IPS DF 6.9 (cell line): Measurements from ENCODE around the gene RABGAP1.

Source experiments
- DNase-seq: peaks from one replicate; pipeline ENCODE4 v3.0.0-alpha.2; 2013; ENCODE audit warnings: low read depth, low spot score
- H3K27ac ChIP-seq: one replicate; pipeline ENCODE4 v1.5.1; 2013; ENCODE audit warnings: low read length, control low read depth
- H3K27me3 ChIP-seq: 2 replicates; pipeline ENCODE4 v1.6.1; 2013; ENCODE audit warnings: mild to moderate bottlenecking, low read length; ENCODE audit not compliant: control insufficient read depth, insufficient read depth
- H3K36me3 ChIP-seq: 2 replicates; pipeline ENCODE4 v1.6.1; 2013; ENCODE audit warnings: low read length; ENCODE audit not compliant: control insufficient read depth, insufficient read depth
- H3K4me1 ChIP-seq: 2 replicates; pipeline ENCODE4 v1.6.1; 2013; ENCODE audit warnings: low read length; ENCODE audit not compliant: control insufficient read depth, insufficient read depth
- H3K4me3 ChIP-seq: 2 replicates; pipeline ENCODE4 v1.5.1; 2013; ENCODE audit warnings: mild to moderate bottlenecking, low read length
- H3K9me3 ChIP-seq: 2 replicates; pipeline ENCODE4 v1.6.1; 2013; ENCODE audit warnings: low read length, inconsistent platforms; ENCODE audit not compliant: control insufficient read depth, insufficient read depth
- WGBS: extraction: QIAGEN DNeasy Blood & Tissue Kit; methylation state at CpG from one replicate; pipeline ENCODE4 v1.1.7; 2013; ENCODE audit warnings: mixed read lengths, missing lambda C conversion rate; ENCODE audit not compliant: insufficient read length, insufficient coverage; 5-methylcytosine and 5-hydroxymethylcytosine counted together

RABGAP1 gene

DNA sequence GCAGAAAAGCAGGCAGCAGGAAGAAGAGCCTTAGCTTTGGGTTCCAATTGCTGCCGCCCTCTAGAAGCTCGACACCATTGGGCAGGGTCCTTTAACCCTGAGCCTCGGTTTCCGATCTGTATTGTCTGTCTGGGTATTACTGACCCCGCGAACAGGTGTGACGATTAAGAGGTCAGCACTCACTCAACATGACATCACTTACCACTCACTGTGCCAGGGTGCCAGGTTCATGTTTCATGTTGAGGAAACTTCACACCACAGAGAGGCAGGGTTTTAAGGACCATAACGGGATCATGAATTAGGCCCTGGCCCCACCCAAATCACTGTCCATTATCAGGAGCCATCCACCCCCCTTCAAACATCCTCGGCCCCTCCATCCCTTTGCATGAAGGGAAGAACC, 168.2 kb downstream of the RABGAP1 start:
- Histone ChIP-seq H3K27me3 (no peaks in the 10 kb centered on the region), H3K4me1 (no peaks in the 10 kb centered on the region; the same call in 1 of the 2 replicates), H3K36me3 (peaks cover 5% of the 10 kb centered on the region; the same call in 1 of the 2 replicates), H3K4me3 (no peak overlapping the region), H3K27ac (no peak overlapping the region), H3K9me3 (no peaks in the 10 kb centered on the region)
- no CpG with 5 or more reads among the region's 9 CpGs for WGBS
- no peak for DNase-seq

DNA sequence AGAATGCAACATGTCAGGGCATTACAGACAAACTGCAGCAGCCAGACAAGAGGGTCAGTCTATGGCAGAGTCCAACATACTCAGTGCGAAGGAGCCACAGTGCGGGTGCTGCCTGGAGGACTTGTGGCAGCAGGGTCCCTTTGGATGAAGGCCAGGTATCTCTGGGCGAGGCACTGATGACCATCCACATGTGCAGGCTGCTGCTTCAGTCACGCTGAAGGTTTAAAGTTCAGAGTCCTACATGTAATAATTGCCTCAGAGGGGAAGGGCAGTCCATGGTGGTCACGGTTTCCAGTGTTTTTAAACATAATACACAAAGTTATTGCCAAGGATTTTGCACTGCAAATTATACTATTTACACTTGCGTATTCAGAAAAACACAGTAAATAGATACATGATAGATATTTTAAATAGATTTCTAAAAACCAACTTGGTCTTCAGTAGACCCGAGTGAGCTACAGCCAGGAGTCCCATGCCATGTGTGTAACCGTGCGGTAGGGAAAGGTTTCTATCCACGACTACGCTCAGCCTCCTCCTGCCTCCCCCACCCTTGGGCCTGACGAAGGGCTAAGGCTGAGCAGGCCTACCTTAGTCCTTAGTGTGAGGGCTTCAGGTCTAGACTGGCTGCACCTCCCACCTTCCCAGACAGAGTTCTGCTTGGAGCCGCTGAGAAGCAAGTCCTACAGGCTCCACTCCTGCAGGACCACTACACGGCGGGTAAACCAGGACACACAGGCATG, 168.9 kb downstream of the RABGAP1 start:
- no peak overlapping the region for H3K4me3 ChIP-seq
- no peak overlapping the region for H3K27ac ChIP-seq
- no peaks in the 10 kb centered on the region for H3K9me3 ChIP-seq
- WGBS: no CpG with 5 or more reads among the region's 15 CpGs
- H3K36me3 ChIP-seq: peaks cover 3% of the 10 kb centered on the region; the same call in 1 of the 2 replicates
- no peaks in the 10 kb centered on the region for H3K27me3 ChIP-seq
- DNase-seq: no peak
- no peaks in the 10 kb centered on the region; the same call in 1 of the 2 replicates for H3K4me1 ChIP-seq

DNA sequence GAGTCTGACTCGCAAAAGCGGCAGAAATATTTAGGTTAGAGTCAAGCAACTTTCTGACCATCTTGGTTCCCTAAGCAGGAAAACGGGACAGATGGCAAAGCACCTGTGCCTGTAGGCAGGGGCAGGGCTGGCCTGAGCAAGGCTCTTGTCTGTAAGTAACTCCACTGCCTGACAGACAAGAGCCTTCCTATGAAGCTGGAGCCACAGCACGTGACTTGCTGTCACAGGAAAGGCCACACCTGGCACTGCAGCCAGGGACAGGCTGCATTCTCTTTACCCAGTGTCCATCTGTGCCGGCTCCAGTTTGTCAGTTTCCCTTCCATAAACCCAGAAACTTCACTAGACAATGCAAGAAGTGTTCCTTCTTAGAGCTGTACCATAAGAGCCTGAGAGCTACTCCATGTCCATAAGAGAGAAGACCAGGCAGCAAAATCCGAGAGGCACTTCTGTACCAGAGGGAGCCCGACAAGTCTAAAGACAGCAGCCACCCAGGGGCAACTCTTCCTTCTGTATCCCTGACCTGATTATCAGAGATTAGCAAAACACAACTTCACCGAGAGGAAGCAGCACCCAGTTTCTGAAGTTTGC, 170.7 kb downstream of the RABGAP1 start:
- peaks cover 6% of the 10 kb centered on the region; the same call in 1 of the 2 replicates for H3K36me3 ChIP-seq
- H3K9me3 ChIP-seq: no peaks in the 10 kb centered on the region
- no peak overlapping the region for H3K27ac ChIP-seq
- no peak for DNase-seq
- H3K27me3 ChIP-seq: no peaks in the 10 kb centered on the region
- no CpG with 5 or more reads among the region's 8 CpGs for WGBS
- H3K4me3 ChIP-seq: no peak overlapping the region
- H3K4me1 ChIP-seq: no peaks in the 10 kb centered on the region; the same call in 1 of the 2 replicates

DNA sequence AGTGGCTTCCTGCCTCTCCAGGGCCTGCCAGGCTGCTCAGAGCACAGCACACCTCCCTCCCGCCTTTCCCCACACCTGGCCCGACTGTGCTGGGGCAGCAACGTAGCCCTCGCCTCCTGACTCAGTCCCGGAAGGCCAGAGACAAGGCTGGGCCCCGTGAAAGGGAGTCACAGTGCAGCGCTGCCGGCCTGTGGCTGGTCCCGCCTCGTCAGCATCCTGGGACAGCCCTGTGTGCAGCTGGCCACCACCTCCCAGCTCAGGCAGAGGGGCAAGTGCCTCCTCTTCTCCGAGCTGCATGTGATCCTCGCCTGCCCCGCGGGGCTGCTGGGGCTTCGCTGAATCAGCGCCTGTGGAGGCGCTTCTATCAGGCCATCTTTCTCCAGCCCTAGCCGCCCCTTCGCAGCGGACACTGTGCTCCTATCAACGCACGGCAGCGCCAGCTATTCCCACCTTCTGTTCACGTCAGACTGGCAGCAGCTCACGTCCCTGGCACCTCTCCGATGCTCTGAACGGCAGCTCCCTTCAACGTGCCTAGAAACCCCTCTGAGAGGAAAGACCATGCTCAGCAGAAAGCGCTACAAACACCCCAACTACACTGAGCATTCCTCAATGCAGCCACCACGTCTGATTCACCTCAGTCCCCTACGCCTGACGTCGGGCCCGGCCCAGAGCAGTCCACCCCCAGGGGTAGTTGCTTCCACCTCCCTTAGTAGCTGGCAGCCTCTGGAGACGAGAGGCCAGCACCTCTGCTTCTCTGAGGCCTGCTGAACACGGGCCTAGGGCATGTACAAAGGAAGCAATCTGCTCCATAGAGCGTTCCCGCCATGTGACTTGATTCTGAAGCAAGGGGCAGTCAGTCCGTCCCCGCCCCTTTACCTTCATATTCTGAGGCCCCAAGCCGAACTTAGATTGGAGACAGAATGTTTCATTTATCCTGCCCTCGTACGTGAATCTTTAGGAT, 171.5 kb downstream of the RABGAP1 start:
- WGBS: no CpG with 5 or more reads among the region's 43 CpGs
- no peak for DNase-seq

DNA sequence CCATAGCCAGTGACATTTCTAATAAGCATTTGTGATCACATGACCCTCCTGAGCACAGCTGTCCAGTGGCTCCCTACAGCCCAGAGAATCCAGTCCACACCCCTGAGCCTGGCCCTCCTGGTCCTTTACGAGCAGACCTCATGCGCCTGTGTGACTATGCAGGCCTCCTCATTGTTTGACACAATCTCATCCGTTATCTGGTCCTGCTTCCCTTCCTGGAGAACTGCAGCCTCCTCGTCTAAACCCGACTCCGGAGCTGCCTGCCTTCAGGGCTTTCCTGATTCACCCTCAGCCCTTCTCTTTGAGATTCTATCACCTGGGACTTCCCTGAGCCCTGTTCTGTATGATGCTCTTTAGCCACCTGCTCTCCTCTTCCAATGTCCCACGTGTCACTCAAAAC, 172.4 kb downstream of the RABGAP1 start:
- H3K27ac ChIP-seq: no peak overlapping the region
- no peak for DNase-seq
- WGBS: no CpG with 5 or more reads among the region's 7 CpGs

More for the DNA sequence above, 171.5 kb downstream of the RABGAP1 start:
- H3K27ac ChIP-seq: no peak overlapping the region
- H3K27me3 ChIP-seq: no peaks in the 10 kb centered on the region
- H3K4me3 ChIP-seq: no peak overlapping the region
- peaks cover 6% of the 10 kb centered on the region; the same call in 1 of the 2 replicates for H3K36me3 ChIP-seq
- H3K9me3 ChIP-seq: no peaks in the 10 kb centered on the region
- no peaks in the 10 kb centered on the region; the same call in 1 of the 2 replicates for H3K4me1 ChIP-seq

DNA sequence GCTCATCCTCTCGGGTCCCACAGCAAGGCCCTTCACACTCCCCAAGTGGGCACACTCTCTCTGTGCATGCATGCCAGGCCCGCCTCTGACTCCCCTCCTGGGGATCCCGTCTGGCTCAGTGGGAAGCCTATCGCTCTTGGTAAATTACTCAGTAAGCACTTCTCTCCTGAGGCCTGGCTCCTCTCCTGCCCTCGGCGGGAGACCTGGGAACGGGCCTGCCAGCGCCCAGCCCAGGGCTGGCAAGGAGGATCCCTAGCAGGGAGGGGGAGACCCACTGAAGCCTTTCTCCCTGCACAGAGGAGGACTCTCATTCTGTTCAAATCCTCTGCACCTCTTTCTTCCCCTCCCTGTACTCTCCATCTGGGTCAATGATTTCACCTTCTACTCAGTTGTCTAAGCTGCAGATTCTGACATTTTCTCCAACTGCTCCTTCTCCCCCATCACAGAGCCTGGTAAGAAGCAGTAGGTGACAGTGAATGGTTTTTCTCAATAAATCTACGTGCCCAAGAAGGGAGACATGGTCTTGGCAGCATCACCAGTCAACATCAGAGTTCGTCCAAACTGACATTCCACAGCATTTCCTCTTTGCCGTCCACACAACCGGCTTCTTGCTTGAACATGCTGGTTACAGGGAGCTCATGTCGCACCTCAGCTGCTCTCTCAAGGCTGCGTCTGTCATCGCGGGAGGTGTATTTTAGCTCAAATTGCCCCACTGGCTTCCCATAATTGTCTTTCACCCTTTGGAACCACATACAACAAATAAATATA, 174.5 kb downstream of the RABGAP1 start:
- no CpG with 5 or more reads among the region's 16 CpGs for WGBS
- Histone ChIP-seq H3K27me3 (no peaks in the 10 kb centered on the region), H3K36me3 (peaks cover 3% of the 10 kb centered on the region; the same call in 1 of the 2 replicates), H3K9me3 (no peaks in the 10 kb centered on the region), H3K4me1 (no peaks in the 10 kb centered on the region; the same call in 1 of the 2 replicates), H3K4me3 (no peak overlapping the region), H3K27ac (no peak overlapping the region)
- no peak for DNase-seq

More for the DNA sequence above, 172.4 kb downstream of the RABGAP1 start:
- Histone ChIP-seq H3K36me3 (peaks cover 6% of the 10 kb centered on the region; the same call in 1 of the 2 replicates), H3K4me1 (no peaks in the 10 kb centered on the region; the same call in 1 of the 2 replicates), H3K4me3 (no peak overlapping the region), H3K27me3 (no peaks in the 10 kb centered on the region), H3K9me3 (no peaks in the 10 kb centered on the region)

DNA sequence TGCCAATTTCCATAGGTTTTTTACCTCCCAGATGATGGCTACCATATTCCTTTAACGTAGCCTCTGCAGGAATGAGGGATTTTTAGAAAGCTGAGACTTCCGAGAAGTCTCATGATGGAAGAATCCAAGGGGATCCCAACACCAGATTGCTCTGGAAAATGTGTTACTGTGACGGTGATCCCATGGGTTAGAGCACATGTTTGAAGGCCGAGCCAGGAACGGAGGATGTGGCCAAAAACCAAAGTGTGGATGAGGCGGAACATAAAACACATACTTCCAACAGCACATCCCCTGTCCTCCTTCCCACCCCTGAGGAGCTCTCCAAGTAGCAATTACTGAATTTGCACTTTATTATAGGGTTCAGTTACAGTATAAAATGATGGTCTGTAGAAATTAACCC, 175.2 kb downstream of the RABGAP1 start:
- H3K27me3 ChIP-seq: no peaks in the 10 kb centered on the region
- H3K27ac ChIP-seq: no peak overlapping the region
- peaks cover 3% of the 10 kb centered on the region; the same call in 1 of the 2 replicates for H3K36me3 ChIP-seq
- H3K9me3 ChIP-seq: no peaks in the 10 kb centered on the region
- H3K4me3 ChIP-seq: no peak overlapping the region
- no CpG with 5 or more reads among the region's 6 CpGs for WGBS
- no peaks in the 10 kb centered on the region; the same call in 1 of the 2 replicates for H3K4me1 ChIP-seq
- no peak for DNase-seq

DNA sequence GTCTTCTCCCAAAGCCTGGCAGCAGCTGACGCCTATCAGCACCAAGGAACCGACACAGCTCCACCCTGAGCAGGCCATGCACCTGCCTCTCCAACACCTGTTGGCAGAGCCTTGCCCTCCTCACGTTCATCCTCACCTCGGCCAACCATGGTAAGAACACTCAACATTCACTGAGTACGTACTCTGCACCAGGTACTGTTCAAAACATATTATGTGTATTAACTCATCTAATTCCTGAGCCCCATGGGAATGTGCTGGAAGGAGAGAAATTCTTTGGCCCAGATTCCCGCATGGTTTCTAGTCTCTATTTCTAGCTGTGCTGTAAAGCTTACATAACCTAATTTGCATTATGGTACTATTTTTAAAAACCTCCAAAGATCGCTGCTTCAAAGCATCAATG, 178.7 kb downstream of the RABGAP1 start:
- Histone ChIP-seq H3K27ac (no peak overlapping the region), H3K4me1 (no peaks in the 10 kb centered on the region), H3K36me3 (peaks cover 3% of the 10 kb centered on the region; the same call in 1 of the 2 replicates), H3K4me3 (no peak overlapping the region), H3K27me3 (no peaks in the 10 kb centered on the region), H3K9me3 (no peaks in the 10 kb centered on the region)
- WGBS: no CpG with 5 or more reads among the region's 7 CpGs
- DNase-seq: no peak

DNA sequence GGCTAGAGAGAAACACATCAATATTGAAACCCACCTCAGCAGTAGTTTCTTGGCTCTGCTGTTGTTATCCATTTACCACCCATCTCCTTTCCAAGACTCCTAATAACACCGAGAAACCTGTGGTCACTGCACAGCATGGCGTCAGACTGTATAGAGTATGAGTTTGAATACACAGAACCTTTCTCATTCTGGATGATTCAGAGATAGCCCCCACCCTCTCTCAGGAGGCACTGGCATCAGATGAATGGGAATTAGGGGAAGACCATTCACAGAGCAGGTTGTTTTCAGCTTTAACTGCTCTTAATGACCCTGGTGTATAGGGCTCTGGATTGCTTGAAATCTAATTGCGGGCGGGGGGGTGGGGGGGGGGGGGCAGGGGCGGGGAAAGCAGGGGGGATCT, 179.3 kb downstream of the RABGAP1 start:
- Histone ChIP-seq H3K27ac (no peak overlapping the region), H3K4me3 (no peak overlapping the region), H3K4me1 (no peaks in the 10 kb centered on the region), H3K27me3 (no peaks in the 10 kb centered on the region), H3K9me3 (no peaks in the 10 kb centered on the region), H3K36me3 (peaks cover 3% of the 10 kb centered on the region; the same call in 1 of the 2 replicates)
- no CpG with 5 or more reads among the region's 5 CpGs for WGBS
- no peak for DNase-seq
